ENCODE data around the gene CALCOCO2.

Gene CALCOCO2

DNA sequence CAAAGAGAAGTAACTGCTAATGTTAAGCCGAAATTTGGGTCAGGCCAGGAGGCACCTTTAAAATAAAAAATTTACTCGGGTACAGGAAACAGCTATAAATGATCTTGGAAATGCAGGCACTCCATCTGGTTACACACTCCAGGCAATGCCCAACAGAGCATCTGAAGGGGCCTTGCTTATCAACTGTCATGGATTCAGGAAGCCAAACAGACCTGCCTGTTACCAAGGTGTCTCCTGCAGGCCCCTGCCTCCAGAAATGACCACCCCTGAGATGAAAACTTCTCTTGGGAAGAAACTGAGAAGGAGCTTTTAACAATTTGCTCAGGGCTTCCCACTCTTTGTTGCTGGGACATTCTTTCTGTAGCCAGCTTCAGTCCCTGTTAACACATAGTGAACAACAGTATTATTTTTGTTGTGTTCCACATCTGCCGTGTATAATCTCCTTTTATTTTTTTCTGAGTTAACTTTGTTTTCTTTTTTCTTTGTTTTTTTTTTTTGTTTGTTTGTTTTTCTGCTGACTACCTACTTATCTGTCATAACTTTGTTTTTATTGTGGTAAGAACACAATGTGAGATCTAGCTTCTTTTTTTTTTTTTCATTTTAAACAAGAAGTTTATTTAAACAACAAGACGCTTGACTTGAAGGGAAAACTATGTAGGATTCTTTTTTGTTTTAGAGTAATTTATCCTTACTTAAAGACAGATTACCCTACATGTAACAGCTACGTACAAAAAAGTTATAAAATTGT, 43.0 kb downstream of the CALCOCO2 start:
- no peak for DNase-seq

DNA sequence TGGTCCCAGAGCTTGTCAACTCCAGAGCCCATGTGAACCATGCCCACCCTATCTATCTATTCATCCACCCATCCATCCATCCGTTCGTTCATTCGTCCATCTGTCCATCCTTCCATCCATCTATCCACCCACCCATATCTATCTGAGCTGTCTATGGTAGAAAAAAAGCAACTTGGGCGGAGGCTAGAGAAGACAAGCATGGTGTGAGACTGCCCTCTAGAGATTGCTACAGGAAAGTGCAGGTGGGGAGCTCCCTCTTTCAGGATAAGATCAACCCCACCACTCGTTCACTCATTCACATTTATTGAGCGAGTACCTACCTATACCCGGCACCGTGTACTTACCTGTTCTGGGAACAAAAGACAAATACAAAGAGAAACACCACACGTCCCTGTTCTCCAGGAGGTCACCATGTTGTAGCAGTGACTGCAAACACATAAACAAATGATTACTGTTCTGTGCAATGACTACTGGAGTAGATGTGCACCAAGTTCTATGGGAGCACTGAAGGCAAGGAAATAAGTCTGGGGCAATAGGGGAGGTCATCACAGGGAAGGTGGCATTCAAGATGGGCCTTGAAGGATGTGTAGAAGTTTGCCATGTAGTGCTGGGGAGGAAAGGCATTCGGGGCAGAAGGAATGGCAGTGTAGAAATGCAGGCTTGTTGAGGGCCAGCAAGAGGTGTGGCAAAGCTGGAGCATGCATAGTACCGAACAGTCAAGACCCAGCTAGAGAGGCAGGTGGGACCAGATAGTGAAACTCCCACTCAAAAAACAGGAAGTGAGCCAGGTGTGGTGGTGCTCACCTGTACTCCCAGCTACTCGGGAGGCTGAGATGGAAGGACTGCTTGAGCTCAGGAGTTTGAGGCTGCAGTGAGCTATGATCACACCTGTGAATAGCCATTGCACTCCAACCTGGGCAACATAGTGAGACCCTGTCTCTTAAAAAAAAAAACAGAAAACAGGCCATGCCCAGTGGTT, 48.4 kb downstream of the CALCOCO2 start:
- peak; percentile 79 for DNase-seq

DNA sequence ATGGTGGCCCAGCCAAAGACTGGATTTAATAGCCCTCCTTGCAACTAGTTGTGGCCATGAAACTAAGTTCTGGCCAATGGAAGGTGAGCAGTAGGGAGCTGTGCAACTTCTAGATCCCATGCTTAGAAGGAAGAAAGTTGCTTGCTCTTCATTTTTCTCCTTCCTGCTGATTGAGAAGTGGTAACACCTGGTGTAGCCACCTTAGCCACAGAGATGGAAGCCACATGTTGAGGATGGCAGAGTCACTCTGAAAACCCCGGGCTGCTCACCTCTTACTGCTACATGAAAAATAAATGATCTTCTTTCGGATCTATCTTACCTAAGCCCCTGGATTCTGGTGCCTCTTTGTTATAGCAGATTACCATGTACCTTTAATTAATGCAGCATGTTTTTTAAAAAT, 51.4 kb downstream of the CALCOCO2 start:
- peak; percentile 28 for DNase-seq

DNA sequence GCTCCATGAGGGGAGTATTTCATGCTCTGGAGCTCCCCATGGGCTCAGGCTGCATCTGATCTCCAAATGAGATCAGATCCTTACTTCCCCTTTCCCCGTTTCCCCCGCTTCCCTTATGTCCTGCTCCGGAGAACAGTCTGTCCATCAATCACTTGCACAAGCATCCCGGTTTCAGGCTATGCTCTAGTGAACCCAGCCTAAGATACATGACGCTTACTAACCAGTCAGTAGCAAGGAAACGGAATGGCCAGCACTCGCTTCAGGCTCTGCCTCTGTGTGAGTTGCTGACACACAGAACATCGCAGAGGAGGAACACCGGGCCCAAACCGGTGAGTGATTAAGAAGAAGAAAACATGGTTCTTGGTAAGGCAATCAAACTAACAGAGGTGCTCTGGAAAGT, 52.3 kb downstream of the CALCOCO2 start:
- DNase-seq: no peak

DNA sequence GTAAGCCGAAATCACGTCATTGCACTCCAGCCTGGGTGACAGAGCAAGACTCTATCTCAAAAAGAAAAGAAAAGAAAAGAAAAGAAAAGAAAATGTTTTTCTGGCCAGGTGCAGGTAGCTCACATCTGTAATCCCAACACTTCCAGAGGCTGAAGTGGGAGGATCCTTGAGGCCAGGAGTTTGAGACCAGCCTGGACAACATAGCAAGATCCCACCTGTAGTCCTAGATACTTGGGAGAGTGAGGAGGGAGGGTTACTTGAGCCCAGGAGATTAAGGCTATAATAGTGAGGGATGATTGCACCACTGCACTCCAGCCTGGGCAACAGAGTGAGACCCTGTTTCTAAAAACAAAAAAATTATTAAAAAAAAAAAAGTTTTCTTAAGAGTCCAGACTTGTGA, 59.3 kb downstream of the CALCOCO2 start:
- no peak for DNase-seq

- no peak for DNase-seq
These were observed 62.3 kb downstream of the CALCOCO2 start for GRCh38 chr17:48892940-48893645.

DNA sequence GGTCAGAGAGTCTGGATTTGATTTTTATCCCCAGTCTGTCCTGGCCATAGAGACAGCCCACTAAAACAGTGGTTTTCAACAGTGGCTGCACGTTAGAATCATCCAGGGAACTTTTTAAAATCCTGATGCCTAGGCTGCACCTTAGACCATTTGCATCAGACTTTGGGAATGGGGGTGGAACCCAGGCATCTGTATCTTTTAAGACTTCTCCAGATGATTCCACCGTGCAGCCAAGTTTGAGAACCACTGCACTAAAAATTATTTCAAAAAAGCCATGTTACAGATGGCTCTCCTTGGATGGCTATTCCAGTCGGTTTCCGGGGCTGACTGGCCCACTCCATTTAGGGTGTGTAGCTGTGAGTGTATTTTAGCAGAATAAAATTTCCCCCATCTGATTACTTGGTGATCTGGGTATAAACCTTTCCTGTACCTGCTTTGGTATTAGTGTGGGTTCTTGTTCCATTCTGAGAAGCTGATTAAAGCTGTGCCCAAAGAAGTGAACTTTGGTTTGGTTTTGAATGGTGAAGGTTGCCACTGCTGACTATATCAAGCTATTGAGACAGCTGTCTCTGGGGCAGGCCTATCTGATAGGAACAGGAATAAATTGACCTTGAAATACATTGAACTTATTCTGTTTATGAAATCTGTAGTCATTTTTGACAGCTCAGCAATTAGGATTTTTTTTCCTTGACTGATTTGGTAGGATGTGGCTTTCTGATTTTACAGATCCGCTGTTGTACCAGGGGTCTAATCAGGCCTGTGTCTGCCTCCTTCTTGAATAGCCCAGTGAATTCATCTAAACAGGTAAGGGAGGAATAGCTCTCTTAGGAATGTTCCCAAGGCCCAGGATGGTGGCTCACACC, 63.0 kb downstream of the CALCOCO2 start:
- peak; percentile 34 for DNase-seq

DNA sequence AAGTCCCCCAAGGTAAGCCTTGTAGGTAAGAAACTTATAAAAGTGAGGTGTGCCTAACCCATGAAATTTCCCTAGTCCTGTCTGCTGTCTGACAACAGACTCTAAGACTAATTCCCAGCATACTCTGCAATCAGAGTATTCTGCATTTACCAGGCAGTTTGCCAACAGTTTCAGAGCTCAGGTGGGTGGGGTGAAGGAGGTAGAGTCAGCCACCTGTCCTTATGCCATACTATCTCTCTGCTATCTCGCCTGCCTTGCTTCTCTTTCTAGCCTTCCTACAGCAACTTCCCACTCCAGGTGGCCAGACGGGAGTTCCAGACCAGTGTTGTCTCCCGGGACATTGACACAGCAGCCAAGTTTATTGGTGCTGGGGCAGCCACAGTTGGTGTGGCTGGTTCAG, 64.1 kb downstream of the CALCOCO2 start:
- DNase-seq: no peak

- DNase-seq: no peak
These were observed 70.4 kb downstream of the CALCOCO2 start for GRCh38 chr17:48901241-48901640.

GRCh38 chr17:48903401-48903800, 72.6 kb downstream of the CALCOCO2 start:
- no peak for DNase-seq

GRCh38 chr17:48904428-48904827, 73.6 kb downstream of the CALCOCO2 start:
- DNase-seq: no peak

GRCh38 chr17:48905987-48906515, 75.2 kb downstream of the CALCOCO2 start:
- no peak for DNase-seq

GRCh38 chr17:48907713-48908046, 76.8 kb downstream of the CALCOCO2 start:
- no peak for DNase-seq

- DNase-seq: peak; percentile 94
These were observed 77.4 kb downstream of the CALCOCO2 start, which contains the start of gene UBE2Z for GRCh38 chr17:48908047-48908843. Gene UBE2Z, plus strand, starts transcription at chr17:48908407. Its CDS starts 97 bp downstream, at chr17:48908504.

DNA sequence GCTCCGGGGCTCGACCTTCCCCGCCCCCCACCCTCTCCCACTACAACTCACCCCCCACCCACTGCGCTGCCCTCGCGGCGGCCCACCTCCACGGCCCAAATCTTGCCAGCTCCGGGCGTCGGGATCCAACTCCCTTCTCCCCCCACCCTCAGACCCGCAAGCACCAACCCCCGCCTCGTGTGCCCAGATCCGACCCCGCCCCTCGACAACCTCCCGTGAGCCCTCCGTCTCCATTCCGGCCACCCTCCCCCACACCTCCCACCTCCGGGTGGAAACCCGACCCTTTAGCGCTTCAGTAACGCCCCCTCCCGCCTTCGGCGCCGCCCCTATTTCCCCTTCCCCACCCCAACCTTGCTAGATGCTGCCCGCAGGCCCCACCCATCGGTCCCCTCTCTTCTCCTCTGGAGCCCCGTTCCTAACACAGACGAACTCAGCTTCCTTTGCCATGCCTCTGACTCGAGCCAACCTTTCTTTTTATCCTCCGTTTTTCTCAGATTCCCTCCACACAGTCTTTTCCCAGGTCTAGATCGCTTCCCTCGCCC, 78.1 kb downstream of the CALCOCO2 start:
- DNase-seq: peak; percentile 97

DNA sequence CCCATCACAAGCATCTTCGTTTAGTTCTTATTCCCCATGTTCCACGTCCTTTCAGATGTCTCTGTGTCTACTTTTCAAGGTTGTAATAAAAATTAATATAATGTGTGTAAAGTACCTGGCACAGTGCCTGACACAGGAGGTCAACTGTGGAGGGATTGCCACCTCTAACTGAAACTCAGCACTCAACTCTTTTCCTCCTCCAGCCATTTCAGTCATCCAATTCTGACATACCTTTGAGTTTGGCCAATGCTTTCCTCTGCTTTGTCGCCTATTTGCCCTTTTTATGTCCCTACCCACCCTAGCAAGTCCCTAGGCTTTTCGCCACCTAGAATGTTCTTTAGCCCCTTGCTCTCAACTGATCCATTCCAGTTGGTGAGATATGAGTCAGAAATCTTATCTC, 78.9 kb downstream of the CALCOCO2 start:
- peak; percentile 52 for DNase-seq

- no peak for DNase-seq
These were observed 79.5 kb downstream of the CALCOCO2 start for GRCh38 chr17:48910370-48910769.

- DNase-seq: no peak
These were observed 81.6 kb downstream of the CALCOCO2 start for GRCh38 chr17:48912476-48912875.
